HepG2 (cell line): Measurements from ENCODE around the gene NUP214. TPM values are rescaled to one million over a fixed set of nuclear protein-coding genes. Genes with fewer than 3 reads are reported as not detected.

Experiments used
- ATAC-seq: fragments of 200-7000 bp; cut with Tn5 transposase; 3 replicates; pipeline ENCODE4 v1.9.1; 2020; ENCODE audit warnings: mild to moderate bottlenecking, moderate library complexity
- BruUV-seq: library from RNA; stranded (reverse); fragments of 400-500 nt; replicated peaks from 2 replicates; lab custom pipeline; 2021; lab: Mats Ljungman, UMichigan
- CTCF ChIA-PET: fragments of 300-600 bp; formaldehyde crosslinking; extraction: SDS; loops from one replicate; lab custom pipeline; 2021; ENCODE audit warnings: low total read pairs, inconsistent platforms, low intra/inter-chr PET ratio; lab: Yijun Ruan, JAX
- POLR2A ChIA-PET: fragments of 350-600 bp; sonication (Branson Sonifier 250); formaldehyde crosslinking; loops from one replicate; lab custom pipeline; 2020; ENCODE audit warnings: antibody characterized with exemption, inconsistent platforms; lab: Yijun Ruan, JAX
- DNase-seq: peaks from one replicate; pipeline ENCODE4 v3.0.0-alpha.2; 2015; ENCODE audit warnings: low spot score
- FAIRE-seq: peaks from 3 replicates; lab custom pipeline; 2011; peaks lifted over from hg19 to GRCh38; lab: Jason Lieb, UNC
- H2AFZ ChIP-seq: one replicate; pipeline ENCODE4 v1.6.1; 2011; ENCODE audit warnings: low read length, inconsistent platforms
- H3K27ac ChIP-seq: fragments of 300-600 bp; 3 replicates; pipeline ENCODE4 v1.8.0; 2011; ENCODE audit warnings: mixed run types, mild to moderate bottlenecking, mixed read lengths, low read length, inconsistent platforms; ENCODE audit not compliant: insufficient read depth; ENCODE audit errors: extremely low read length
- H3K27me3 ChIP-seq, 2 experiments: fragments of 200-600 bp in 1 of 2; 2 replicates in 1 of 2; 3 replicates in 1 of 2; pipeline versions ENCODE4 v1.6.0 to v1.8.0; 2011; ENCODE audit warnings: low read length in 2 of 2, mild to moderate bottlenecking in 2 of 2, moderate library complexity in 2 of 2, inconsistent platforms in 1 of 2; ENCODE audit not compliant: insufficient read depth in 2 of 2, control insufficient read depth in 1 of 2
- H3K36me3 ChIP-seq, 2 experiments: fragments of 200-600 bp in 1 of 2; replicated peaks in 1 of 2; 2 replicates in 1 of 2; 3 replicates in 1 of 2; pipeline versions ENCODE4 v1.5.1 to v1.8.0; 2011; ENCODE audit warnings: low read length in 2 of 2, inconsistent platforms in 1 of 2; ENCODE audit not compliant: insufficient read depth in 2 of 2, control insufficient read depth in 1 of 2
- H3K4me1 ChIP-seq: 2 replicates; pipeline ENCODE4 v1.5.1; 2012; ENCODE audit warnings: low read length, inconsistent platforms; ENCODE audit not compliant: insufficient read depth
- H3K4me2 ChIP-seq: 2 replicates; pipeline ENCODE4 v1.6.0; 2011; ENCODE audit warnings: low read depth, low read length, inconsistent platforms
- H3K4me3 ChIP-seq, 3 experiments: fragments of 200-600 bp in 1 of 3; sonication (generic), shearing (Covaris generic) in 1 of 3; replicated peaks in 1 of 3; 2 replicates each; pipeline ENCODE4 v1.5.1; 2011 to 2016; ENCODE audit warnings: low read length in 3 of 3, inconsistent platforms in 2 of 3, low read depth in 2 of 3, mild to moderate bottlenecking in 2 of 3, control low read depth in 1 of 3, mixed read lengths in 1 of 3; ENCODE audit not compliant: insufficient read depth in 1 of 3
- H3K79me2 ChIP-seq: one replicate; pipeline ENCODE4 v1.6.1; 2011; ENCODE audit warnings: low read length, inconsistent platforms; ENCODE audit not compliant: insufficient read depth
- H3K9ac ChIP-seq: 2 replicates; pipeline ENCODE4 v1.6.0; 2011; ENCODE audit warnings: mild to moderate bottlenecking, low read depth, low read length, inconsistent platforms; ENCODE audit not compliant: insufficient read depth
- H3K9me3 ChIP-seq: 2 replicates; pipeline ENCODE4 v1.5.1; 2012; ENCODE audit warnings: mild to moderate bottlenecking, low read length
- H4K20me1 ChIP-seq: 2 replicates; pipeline ENCODE4 v1.6.0; 2011; ENCODE audit warnings: inconsistent platforms, mild to moderate bottlenecking, low read length, moderate library complexity; ENCODE audit not compliant: insufficient read depth
- AGO2 ChIP-seq: fragments of 200-400 bp; formaldehyde crosslinking; optimal IDR thresholded peaks from 2 replicates; pipeline ENCODE3; 2017; ENCODE audit warnings: mild to moderate bottlenecking, low read depth, low read length, moderate library complexity
- CBFB ChIP-seq: sonication (generic); formaldehyde crosslinking; IDR thresholded peaks from 2 replicates; pipeline ENCODE4 v1.4.0; 2020; ENCODE audit warnings: missing genetic modification reagents
- MIER3 ChIP-seq: IDR thresholded peaks from 2 replicates; pipeline ENCODE4 v1.6.1; 2016; ENCODE audit warnings: missing compliant biosample characterization, borderline replicate concordance
- SAFB2 ChIP-seq: sonication (generic); formaldehyde crosslinking; IDR thresholded peaks from 2 replicates; pipeline ENCODE4 v1.5.1; 2020; ENCODE audit warnings: missing genetic modification reagents, low read depth, mild to moderate bottlenecking, borderline replicate concordance
- SETDB1 ChIP-seq: sonication (generic); formaldehyde crosslinking; IDR thresholded peaks from 2 replicates; pipeline ENCODE4 v1.5.1; 2020; ENCODE audit warnings: missing genetic modification reagents, mild to moderate bottlenecking, borderline replicate concordance
- SIX4 ChIP-seq: sonication (generic); formaldehyde crosslinking; IDR thresholded peaks from 2 replicates; pipeline ENCODE4 v1.4.0; 2020; ENCODE audit warnings: missing genetic modification reagents
- TRIM24 ChIP-seq: sonication (generic); formaldehyde crosslinking; IDR thresholded peaks from 2 replicates; pipeline ENCODE4 v1.8.0; 2022; ENCODE audit warnings: mild to moderate bottlenecking, missing genetic modification reagents
- ZNF136 ChIP-seq: sonication (generic); formaldehyde crosslinking; IDR thresholded peaks from 2 replicates; pipeline ENCODE4 v1.8.1; 2022; ENCODE audit warnings: low read depth, mild to moderate bottlenecking, moderate library complexity, missing genetic modification reagents
- ZNF720 ChIP-seq: sonication (generic); formaldehyde crosslinking; IDR thresholded peaks from 2 replicates; pipeline ENCODE4 v1.4.0; 2020; ENCODE audit warnings: missing genetic modification reagents
- ZNF772 ChIP-seq: sonication (generic); formaldehyde crosslinking; IDR thresholded peaks from 2 replicates; pipeline ENCODE4 v1.5.0; 2020; ENCODE audit warnings: mild to moderate bottlenecking, missing genetic modification reagents
- ZNF792 ChIP-seq: IDR thresholded peaks from 2 replicates; pipeline ENCODE4 v1.6.1; 2016
- ZSCAN22 ChIP-seq: sonication (generic); formaldehyde crosslinking; IDR thresholded peaks from 2 replicates; pipeline ENCODE4 v1.4.0; 2020; ENCODE audit warnings: mild to moderate bottlenecking, missing genetic modification reagents
- WGBS: methylation state at CpG from one replicate; pipeline ENCODE4 v1.1.6; 2017; ENCODE audit warnings: low lambda C conversion rate; 5-methylcytosine and 5-hydroxymethylcytosine counted together
- in situ Hi-C: cut with HindIII; loops from 2 replicates; pipeline ENCODE4 v1.10.0; 2017; ENCODE audit warnings: low pct_unique_long_range_greater_than_20kb; ENCODE audit not compliant: extremely low pct_ligation_motif_present
- intact Hi-C: fragments of 100-400 bp; cut with micrococcal nuclease; formaldehyde crosslinking; loops from one replicate; pipeline ENCODE4 v1.10.0; 2022; ENCODE audit not compliant: unreplicated experiment
- polyA plus RNA-seq, 8 experiments: library from polyadenylated mRNA; depleted of rRNA in 3 of 8; stranded (reverse) in 7 of 8; unstranded in 1 of 8; fragments of >200 nt; fragmentation: Illumina TruSeq in 4 of 8; extraction: Trizol in 4 of 8; gene quantifications; 2 replicates each; pipeline versions ENCODE4 v1.2.1 to v1.2.3, GENCODE V29; 2011 to 2016; ENCODE audit warnings: low read depth in 4 of 8, missing spikeins in 1 of 8, mixed read lengths in 1 of 8; ENCODE audit not compliant: insufficient read depth in 1 of 8
- total RNA-seq, 5 experiments: library from RNA; depleted of rRNA; stranded (reverse); fragments of >200 nt; fragmentation: Illumina TruSeq; extraction: Trizol; gene quantifications; 2 replicates each; pipeline ENCODE4 v1.2.3, GENCODE V29; 2016; ENCODE audit warnings: low read depth in 1 of 5
- TF ChIP-seq, protein P1 (sequence below): sonication (generic); formaldehyde crosslinking; IDR thresholded peaks from 2 replicates; pipeline ENCODE4 v1.9.0; 2022; ENCODE audit warnings: missing genetic modification reagents, mild to moderate bottlenecking, borderline replicate concordance
- TF ChIP-seq, protein P2 (sequence below): sonication (generic); formaldehyde crosslinking; IDR thresholded peaks from 2 replicates; pipeline ENCODE4 v1.5.0; 2020; ENCODE audit warnings: missing genetic modification reagents
- TF ChIP-seq, protein P3 (sequence below): sonication (generic); formaldehyde crosslinking; IDR thresholded peaks from 2 replicates; pipeline ENCODE4 v1.5.0; 2020; ENCODE audit warnings: mild to moderate bottlenecking, missing genetic modification reagents

The NUP214 gene
- total and polyA plus RNA-seq, 2 of the 13 experiments (the other 11 are each of a cell fraction or from before 2014, with no cell fraction given) = 8.4 to 16.0 TPM

DNA sequence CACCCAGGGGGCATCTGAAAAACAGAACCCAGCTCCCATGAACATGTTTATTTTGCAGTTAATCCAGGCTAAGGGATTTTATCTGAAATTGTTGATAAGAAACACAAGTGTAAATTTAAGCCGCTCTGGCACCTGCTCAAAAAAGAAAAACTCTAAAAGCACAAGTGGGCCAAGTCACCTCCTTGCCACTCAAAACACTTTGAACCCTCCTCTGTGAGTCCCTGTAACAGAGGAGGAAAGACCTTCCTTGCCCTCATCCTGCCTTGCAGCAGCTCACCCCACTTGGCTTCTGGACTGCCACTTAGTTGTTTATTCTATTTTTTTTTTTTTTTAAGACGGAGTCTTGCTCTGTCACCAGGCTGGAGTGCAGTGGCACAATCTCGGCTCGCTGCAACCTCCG lies 111.4 kb downstream of the NUP214 start (continued):
- TF ChIP-seq CBFB (CRISPR knock-in tag) (no peak), AGO2 (no peak), ZNF720 (CRISPR knock-in tag) (no peak), SAFB2 (CRISPR knock-in tag) (no peak)
- TF ChIP-seq, protein P1, sequence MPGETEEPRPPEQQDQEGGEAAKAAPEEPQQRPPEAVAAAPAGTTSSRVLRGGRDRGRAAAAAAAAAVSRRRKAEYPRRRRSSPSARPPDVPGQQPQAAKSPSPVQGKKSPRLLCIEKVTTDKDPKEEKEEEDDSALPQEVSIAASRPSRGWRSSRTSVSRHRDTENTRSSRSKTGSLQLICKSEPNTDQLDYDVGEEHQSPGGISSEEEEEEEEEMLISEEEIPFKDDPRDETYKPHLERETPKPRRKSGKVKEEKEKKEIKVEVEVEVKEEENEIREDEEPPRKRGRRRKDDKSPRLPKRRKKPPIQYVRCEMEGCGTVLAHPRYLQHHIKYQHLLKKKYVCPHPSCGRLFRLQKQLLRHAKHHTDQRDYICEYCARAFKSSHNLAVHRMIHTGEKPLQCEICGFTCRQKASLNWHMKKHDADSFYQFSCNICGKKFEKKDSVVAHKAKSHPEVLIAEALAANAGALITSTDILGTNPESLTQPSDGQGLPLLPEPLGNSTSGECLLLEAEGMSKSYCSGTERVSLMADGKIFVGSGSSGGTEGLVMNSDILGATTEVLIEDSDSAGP = no peak
- TF ChIP-seq, all 625 proteins: peak for 0

DNA sequence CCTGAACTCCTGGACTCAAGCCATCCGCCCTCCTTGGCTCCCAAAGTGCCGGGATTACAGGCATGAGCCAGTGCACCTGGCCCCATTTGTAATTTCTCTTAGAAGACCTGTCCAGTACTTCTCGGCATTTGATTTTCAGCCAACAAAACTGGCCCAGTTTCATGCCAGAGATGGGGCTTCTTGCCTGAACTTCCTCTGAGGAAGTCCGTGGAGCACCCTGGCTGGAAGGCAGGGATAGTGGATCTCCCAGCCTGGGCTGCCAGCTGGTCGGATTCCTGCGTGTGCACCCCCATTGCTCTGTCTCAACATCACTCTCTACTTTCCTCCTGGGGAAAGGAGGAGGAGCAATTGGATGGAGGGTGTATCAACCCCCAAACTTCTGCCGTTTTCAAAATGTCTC lies 111.9 kb downstream of the NUP214 start:
- H3K4me3 ChIP-seq = no peak overlapping the region
- peaks cover 9 to 27% of the 10 kb centered on the region in 2 experiments; a peak in 4 of 5 replicates for H3K36me3 ChIP-seq
- TF ChIP-seq ZSCAN22 (CRISPR knock-in tag) (no peak), SIX4 (CRISPR knock-in tag) (no peak), SETDB1 (CRISPR knock-in tag) (no peak), MIER3 (CRISPR knock-in tag) (no peak), TRIM24 (no peak), ZNF136 (CRISPR knock-in tag) (no peak), ZNF772 (CRISPR knock-in tag) (no peak), ZNF792 (CRISPR knock-in tag) (no peak)
- TF ChIP-seq, protein P2, sequence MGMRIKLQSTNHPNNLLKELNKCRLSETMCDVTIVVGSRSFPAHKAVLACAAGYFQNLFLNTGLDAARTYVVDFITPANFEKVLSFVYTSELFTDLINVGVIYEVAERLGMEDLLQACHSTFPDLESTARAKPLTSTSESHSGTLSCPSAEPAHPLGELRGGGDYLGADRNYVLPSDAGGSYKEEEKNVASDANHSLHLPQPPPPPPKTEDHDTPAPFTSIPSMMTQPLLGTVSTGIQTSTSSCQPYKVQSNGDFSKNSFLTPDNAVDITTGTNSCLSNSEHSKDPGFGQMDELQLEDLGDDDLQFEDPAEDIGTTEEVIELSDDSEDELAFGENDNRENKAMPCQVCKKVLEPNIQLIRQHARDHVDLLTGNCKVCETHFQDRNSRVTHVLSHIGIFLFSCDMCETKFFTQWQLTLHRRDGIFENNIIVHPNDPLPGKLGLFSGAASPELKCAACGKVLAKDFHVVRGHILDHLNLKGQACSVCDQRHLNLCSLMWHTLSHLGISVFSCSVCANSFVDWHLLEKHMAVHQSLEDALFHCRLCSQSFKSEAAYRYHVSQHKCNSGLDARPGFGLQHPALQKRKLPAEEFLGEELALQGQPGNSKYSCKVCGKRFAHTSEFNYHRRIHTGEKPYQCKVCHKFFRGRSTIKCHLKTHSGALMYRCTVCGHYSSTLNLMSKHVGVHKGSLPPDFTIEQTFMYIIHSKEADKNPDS (CRISPR knock-in tag) = no peak
- TF ChIP-seq, protein P3, sequence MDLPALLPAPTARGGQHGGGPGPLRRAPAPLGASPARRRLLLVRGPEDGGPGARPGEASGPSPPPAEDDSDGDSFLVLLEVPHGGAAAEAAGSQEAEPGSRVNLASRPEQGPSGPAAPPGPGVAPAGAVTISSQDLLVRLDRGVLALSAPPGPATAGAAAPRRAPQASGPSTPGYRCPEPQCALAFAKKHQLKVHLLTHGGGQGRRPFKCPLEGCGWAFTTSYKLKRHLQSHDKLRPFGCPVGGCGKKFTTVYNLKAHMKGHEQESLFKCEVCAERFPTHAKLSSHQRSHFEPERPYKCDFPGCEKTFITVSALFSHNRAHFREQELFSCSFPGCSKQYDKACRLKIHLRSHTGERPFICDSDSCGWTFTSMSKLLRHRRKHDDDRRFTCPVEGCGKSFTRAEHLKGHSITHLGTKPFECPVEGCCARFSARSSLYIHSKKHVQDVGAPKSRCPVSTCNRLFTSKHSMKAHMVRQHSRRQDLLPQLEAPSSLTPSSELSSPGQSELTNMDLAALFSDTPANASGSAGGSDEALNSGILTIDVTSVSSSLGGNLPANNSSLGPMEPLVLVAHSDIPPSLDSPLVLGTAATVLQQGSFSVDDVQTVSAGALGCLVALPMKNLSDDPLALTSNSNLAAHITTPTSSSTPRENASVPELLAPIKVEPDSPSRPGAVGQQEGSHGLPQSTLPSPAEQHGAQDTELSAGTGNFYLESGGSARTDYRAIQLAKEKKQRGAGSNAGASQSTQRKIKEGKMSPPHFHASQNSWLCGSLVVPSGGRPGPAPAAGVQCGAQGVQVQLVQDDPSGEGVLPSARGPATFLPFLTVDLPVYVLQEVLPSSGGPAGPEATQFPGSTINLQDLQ (CRISPR knock-in tag) = no peak
- DNase-seq = no peak
- no peak overlapping the region for H3K4me2 ChIP-seq
- intact Hi-C loops (no loop called here), in situ Hi-C loops (no loop called here)
- 82% methylated on average over 5 of the region's 7 CpGs for WGBS
- no peak overlapping the region for H2AFZ ChIP-seq
- no peak overlapping the region for H3K27ac ChIP-seq
- no peaks in the 10 kb centered on the region for H3K79me2 ChIP-seq
- BruUV-seq = no TSS peak
- H3K4me1 ChIP-seq = peaks cover 32% of the 10 kb centered on the region
- no peak overlapping the region for H3K9ac ChIP-seq
- no peak for ATAC-seq
- no peaks in the 10 kb centered on the region for H4K20me1 ChIP-seq
- ChIA-PET CTCF (no interaction called here), POLR2A (no interaction called here)
- H3K9me3 ChIP-seq = no peaks in the 10 kb centered on the region
- FAIRE-seq = no peak
- no peaks in the 10 kb centered on the region for H3K27me3 ChIP-seq
